ENCODE data around the gene LRRC74A. TPM values are rescaled to one million over a fixed set of nuclear protein-coding genes. Genes with fewer than 3 reads are reported as not detected.

LRRC74A gene
- total and polyA plus RNA-seq, 2 experiments from 2014 or later, result not detected

- no peaks in the 10 kb centered on the region for H3K27me3 ChIP-seq (ENCODE audit: insufficient read depth)
- H3K4me1 ChIP-seq (ENCODE audit: insufficient read depth), result no peaks in the 10 kb centered on the region
- no peak overlapping the region for H3K4me3 ChIP-seq
- no peaks in the 10 kb centered on the region for H3K9me2 ChIP-seq (ENCODE audit: insufficient read depth)
- H4K20me1 ChIP-seq (replicated peaks; ENCODE audit: insufficient read depth), result no peaks in the 10 kb centered on the region
- H3K4me1 Mint-ChIP-seq, result peaks cover 7% of the 10 kb centered on the region; the same call in 2 of the 3 replicates
- TF ChIP-seq ZNF114 (CRISPR knock-in tag; IDR thresholded peaks at IDR 0.05) (no peak), STAT1 (IDR thresholded peaks at IDR 0.05; ENCODE audit: unreplicated experiment) (no peak), CREB1 (CRISPR knock-in tag; IDR thresholded peaks at IDR 0.05; ENCODE audit: low read depth) (no peak), ZNF331 (CRISPR knock-in tag; IDR thresholded peaks at IDR 0.05; ENCODE audit: low read depth) (no peak), NANOG (IDR thresholded peaks at IDR 0.05; ENCODE audit: borderline replicate concordance) (no peak), JUNB (IDR thresholded peaks at IDR 0.05; ENCODE audit: unreplicated experiment) (no peak), EZH2phosphoT487 (IDR thresholded peaks at IDR 0.05; ENCODE audit: unreplicated experiment) (no peak), REST (IDR thresholded peaks at IDR 0.05; ENCODE audit: unreplicated experiment) (no peak), EZH2 (IDR thresholded peaks at IDR 0.05; ENCODE audit: low read depth, unreplicated experiment) (no peak), POLR2AphosphoS5 (IDR thresholded peaks at IDR 0.05; ENCODE audit: low read depth) (no peak)
- TF ChIP-seq, protein P1, sequence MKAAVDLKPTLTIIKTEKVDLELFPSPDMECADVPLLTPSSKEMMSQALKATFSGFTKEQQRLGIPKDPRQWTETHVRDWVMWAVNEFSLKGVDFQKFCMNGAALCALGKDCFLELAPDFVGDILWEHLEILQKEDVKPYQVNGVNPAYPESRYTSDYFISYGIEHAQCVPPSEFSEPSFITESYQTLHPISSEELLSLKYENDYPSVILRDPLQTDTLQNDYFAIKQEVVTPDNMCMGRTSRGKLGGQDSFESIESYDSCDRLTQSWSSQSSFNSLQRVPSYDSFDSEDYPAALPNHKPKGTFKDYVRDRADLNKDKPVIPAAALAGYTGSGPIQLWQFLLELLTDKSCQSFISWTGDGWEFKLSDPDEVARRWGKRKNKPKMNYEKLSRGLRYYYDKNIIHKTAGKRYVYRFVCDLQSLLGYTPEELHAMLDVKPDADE (IDR thresholded peaks at IDR 0.05), result no peak
- H3K36me3 ChIP-seq (ENCODE audit: insufficient read depth), result no peaks in the 10 kb centered on the region
- DNase-seq (ENCODE audit: low spot score) (no peak), ATAC-seq (no peak)
- H3K36me3 Mint-ChIP-seq (ENCODE audit: low read depth), result 0 out of 3 replicates have a peak, but pooled peaks cover 5% of the 10 kb centered on the region
- peaks cover 24% of the 10 kb centered on the region for H3K9me3 Mint-ChIP-seq
- no peak overlapping the region for H3K4me2 ChIP-seq
- H3K27ac Mint-ChIP-seq, result no peak overlapping the region
- no peak overlapping the region for H3K4me3 Mint-ChIP-seq
- peaks cover 14% of the 10 kb centered on the region for H3K27me3 Mint-ChIP-seq (ENCODE audit: insufficient read depth, low read depth, poor library complexity)
- H3K27ac ChIP-seq (ENCODE audit: low read depth), result no peak overlapping the region
- H2AFZ ChIP-seq, result no peak overlapping the region
- 0 out of 2 replicates have a peak, but pooled peaks cover 2% of the 10 kb centered on the region for H3F3A ChIP-seq (replicated peaks; ENCODE audit: low read depth)
- no peaks in the 10 kb centered on the region for H3K79me2 ChIP-seq (replicated peaks; ENCODE audit: insufficient read depth)
Observed at GRCh38 chr14:76900682-76901081, 74.5 kb downstream of the LRRC74A start.
